KMS-11 (cell line): ENCODE data around the gene TCF23.

Experiments
- H2AFZ ChIP-seq: fragments of 200-600 bp; sonication (generic); 2 replicates; pipeline ENCODE4 v1.6.1; 2016; ENCODE audit warnings: antibody characterized with exemption, mixed run types, low read depth
- H3K27ac ChIP-seq: fragments of 200-600 bp; sonication (generic); 2 replicates; pipeline ENCODE4 v1.6.1; 2016; ENCODE audit warnings: mild to moderate bottlenecking, mixed run types
- H3K27me3 ChIP-seq: fragments of 200-600 bp; sonication (generic); 2 replicates; pipeline ENCODE4 v1.6.1; 2017; ENCODE audit warnings: mild to moderate bottlenecking, low read depth, mixed run types, moderate library complexity; ENCODE audit not compliant: insufficient read depth
- H3K36me3 ChIP-seq: fragments of 200-600 bp; sonication (generic); 2 replicates; pipeline ENCODE4 v1.6.1; 2017; ENCODE audit warnings: mild to moderate bottlenecking, mixed run types; ENCODE audit not compliant: insufficient read depth
- H3K4me1 ChIP-seq: fragments of 200-600 bp; sonication (generic); 2 replicates; pipeline ENCODE4 v1.6.1; 2016; ENCODE audit warnings: mild to moderate bottlenecking, low read depth, mixed run types; ENCODE audit not compliant: poor library complexity, severe bottlenecking
- H3K4me2 ChIP-seq: fragments of 200-600 bp; sonication (generic); 2 replicates; pipeline ENCODE4 v1.7.0; 2016; ENCODE audit warnings: mild to moderate bottlenecking, mixed run types
- H3K4me3 ChIP-seq: fragments of 200-600 bp; sonication (generic); IDR thresholded peaks from 2 replicates; pipeline ENCODE4 v1.6.1; 2017; ENCODE audit warnings: low read depth, low read length, mixed read lengths; ENCODE audit not compliant: insufficient read depth
- H3K79me2 ChIP-seq: fragments of 200-600 bp; sonication (generic); 2 replicates; pipeline ENCODE4 v1.6.1; 2016; ENCODE audit warnings: low read depth, mixed run types; ENCODE audit not compliant: insufficient read depth
- H3K9ac ChIP-seq: fragments of 200-600 bp; sonication (generic); 2 replicates; pipeline ENCODE4 v1.6.1; 2016; ENCODE audit warnings: mild to moderate bottlenecking, mixed run types
- H4K20me1 ChIP-seq: fragments of 200-600 bp; sonication (generic); 2 replicates; pipeline ENCODE4 v1.6.1; 2016; ENCODE audit warnings: mild to moderate bottlenecking, mixed run types; ENCODE audit not compliant: insufficient read depth
- CTCF ChIP-seq: fragments of 200-600 bp; sonication (generic); conservative IDR thresholded peaks from 2 replicates; pipeline ENCODE4 v1.6.1; 2017; ENCODE audit warnings: low read depth, mild to moderate bottlenecking, antibody characterized with exemption, low read length, moderate library complexity, mixed read lengths

Gene TCF23

GRCh38 chr2:27198627-27199026 is 49.8 kb downstream of the TCF23 start:
- no peaks in the 10 kb centered on the region for H4K20me1 ChIP-seq
- H3K4me3 ChIP-seq, result no peak overlapping the region
- no peak overlapping the region for H2AFZ ChIP-seq
- H3K4me2 ChIP-seq, result no peak overlapping the region
- H3K27me3 ChIP-seq, result no peaks in the 10 kb centered on the region
- no peak overlapping the region for H3K27ac ChIP-seq
- no peak overlapping the region for H3K9ac ChIP-seq
- no peaks in the 10 kb centered on the region for H3K36me3 ChIP-seq
- TF ChIP-seq CTCF, result no peak
- H3K4me1 ChIP-seq, result no peaks in the 10 kb centered on the region
- no peaks in the 10 kb centered on the region for H3K79me2 ChIP-seq

- Histone ChIP-seq H3K27me3 (no peaks in the 10 kb centered on the region), H3K4me3 (no peak overlapping the region), H3K4me1 (no peaks in the 10 kb centered on the region), H3K4me2 (no peak overlapping the region), H3K27ac (no peak overlapping the region), H4K20me1 (no peaks in the 10 kb centered on the region), H3K9ac (no peak overlapping the region), H2AFZ (no peak overlapping the region), H3K36me3 (no peaks in the 10 kb centered on the region), H3K79me2 (no peaks in the 10 kb centered on the region)
- TF ChIP-seq CTCF, result no peak
Observed at GRCh38 chr2:27199241-27199640, 50.4 kb downstream of the TCF23 start.

- H3K36me3 ChIP-seq, result no peaks in the 10 kb centered on the region
- TF ChIP-seq CTCF, result no peak
Observed at GRCh38 chr2:27201675-27202074, 52.9 kb downstream of the TCF23 start.

GRCh38 chr2:27202854-27203253 is 54.0 kb downstream of the TCF23 start:
- no peaks in the 10 kb centered on the region for H3K4me1 ChIP-seq
- no peaks in the 10 kb centered on the region for H4K20me1 ChIP-seq
- H3K36me3 ChIP-seq, result no peaks in the 10 kb centered on the region
- no peak overlapping the region for H3K4me3 ChIP-seq
- no peak for TF ChIP-seq CTCF
- H3K9ac ChIP-seq, result no peak overlapping the region
- H3K27me3 ChIP-seq, result no peaks in the 10 kb centered on the region
- H3K79me2 ChIP-seq, result no peaks in the 10 kb centered on the region
- H3K27ac ChIP-seq, result no peak overlapping the region
- H3K4me2 ChIP-seq, result no peak overlapping the region
- H2AFZ ChIP-seq, result no peak overlapping the region

More at GRCh38 chr2:27201675-27202074, 52.9 kb downstream of the TCF23 start:
- H3K27ac ChIP-seq, result no peak overlapping the region
- H3K4me2 ChIP-seq, result no peak overlapping the region
- H2AFZ ChIP-seq, result no peak overlapping the region
- H3K4me3 ChIP-seq, result no peak overlapping the region
- H3K79me2 ChIP-seq, result no peaks in the 10 kb centered on the region
- H4K20me1 ChIP-seq, result no peaks in the 10 kb centered on the region
- H3K27me3 ChIP-seq, result no peaks in the 10 kb centered on the region
- H3K9ac ChIP-seq, result no peak overlapping the region
- H3K4me1 ChIP-seq, result no peaks in the 10 kb centered on the region
